HepG2 (cell line): Measurements from ENCODE around the gene SAMD8. TPM values are rescaled to one million over a fixed set of nuclear protein-coding genes. Genes with fewer than 3 reads are reported as not detected.

Experiments
- ATAC-seq: fragments of 200-7000 bp; cut with Tn5 transposase; 3 replicates; pipeline ENCODE4 v1.9.1; 2020; ENCODE audit warnings: mild to moderate bottlenecking, moderate library complexity
- BruUV-seq: library from RNA; stranded (reverse); fragments of 400-500 nt; replicated peaks from 2 replicates; lab custom pipeline; 2021; lab: Mats Ljungman, UMichigan
- CTCF ChIA-PET: fragments of 300-600 bp; formaldehyde crosslinking; extraction: SDS; loops from one replicate; lab custom pipeline; 2021; ENCODE audit warnings: low total read pairs, inconsistent platforms, low intra/inter-chr PET ratio; lab: Yijun Ruan, JAX
- POLR2A ChIA-PET: fragments of 350-600 bp; sonication (Branson Sonifier 250); formaldehyde crosslinking; loops from one replicate; lab custom pipeline; 2020; ENCODE audit warnings: antibody characterized with exemption, inconsistent platforms; lab: Yijun Ruan, JAX
- DNase-seq: peaks from one replicate; pipeline ENCODE4 v3.0.0-alpha.2; 2015; ENCODE audit warnings: low spot score
- FAIRE-seq: peaks from 3 replicates; lab custom pipeline; 2011; peaks lifted over from hg19 to GRCh38; lab: Jason Lieb, UNC
- H2AFZ ChIP-seq: one replicate; pipeline ENCODE4 v1.6.1; 2011; ENCODE audit warnings: low read length, inconsistent platforms
- H3K27ac ChIP-seq: fragments of 300-600 bp; 3 replicates; pipeline ENCODE4 v1.8.0; 2011; ENCODE audit warnings: mixed run types, mild to moderate bottlenecking, mixed read lengths, low read length, inconsistent platforms; ENCODE audit not compliant: insufficient read depth; ENCODE audit errors: extremely low read length
- H3K27me3 ChIP-seq, 2 experiments: fragments of 200-600 bp in 1 of 2; 2 replicates in 1 of 2; 3 replicates in 1 of 2; pipeline versions ENCODE4 v1.6.0 to v1.8.0; 2011; ENCODE audit warnings: low read length in 2 of 2, mild to moderate bottlenecking in 2 of 2, moderate library complexity in 2 of 2, inconsistent platforms in 1 of 2; ENCODE audit not compliant: insufficient read depth in 2 of 2, control insufficient read depth in 1 of 2
- H3K36me3 ChIP-seq, 2 experiments: fragments of 200-600 bp in 1 of 2; replicated peaks in 1 of 2; 2 replicates in 1 of 2; 3 replicates in 1 of 2; pipeline versions ENCODE4 v1.5.1 to v1.8.0; 2011; ENCODE audit warnings: low read length in 2 of 2, inconsistent platforms in 1 of 2; ENCODE audit not compliant: insufficient read depth in 2 of 2, control insufficient read depth in 1 of 2
- H3K4me1 ChIP-seq: 2 replicates; pipeline ENCODE4 v1.5.1; 2012; ENCODE audit warnings: low read length, inconsistent platforms; ENCODE audit not compliant: insufficient read depth
- H3K4me2 ChIP-seq: 2 replicates; pipeline ENCODE4 v1.6.0; 2011; ENCODE audit warnings: low read depth, low read length, inconsistent platforms
- H3K4me3 ChIP-seq, 3 experiments: fragments of 200-600 bp in 1 of 3; sonication (generic), shearing (Covaris generic) in 1 of 3; replicated peaks in 1 of 3; 2 replicates each; pipeline ENCODE4 v1.5.1; 2011 to 2016; ENCODE audit warnings: low read length in 3 of 3, inconsistent platforms in 2 of 3, low read depth in 2 of 3, mild to moderate bottlenecking in 2 of 3, control low read depth in 1 of 3, mixed read lengths in 1 of 3; ENCODE audit not compliant: insufficient read depth in 1 of 3
- H3K79me2 ChIP-seq: one replicate; pipeline ENCODE4 v1.6.1; 2011; ENCODE audit warnings: low read length, inconsistent platforms; ENCODE audit not compliant: insufficient read depth
- H3K9ac ChIP-seq: 2 replicates; pipeline ENCODE4 v1.6.0; 2011; ENCODE audit warnings: mild to moderate bottlenecking, low read depth, low read length, inconsistent platforms; ENCODE audit not compliant: insufficient read depth
- H3K9me3 ChIP-seq: 2 replicates; pipeline ENCODE4 v1.5.1; 2012; ENCODE audit warnings: mild to moderate bottlenecking, low read length
- H4K20me1 ChIP-seq: 2 replicates; pipeline ENCODE4 v1.6.0; 2011; ENCODE audit warnings: inconsistent platforms, mild to moderate bottlenecking, low read length, moderate library complexity; ENCODE audit not compliant: insufficient read depth
- ATM ChIP-seq: fragments of 450-650 bp; IDR thresholded peaks from 2 replicates; pipeline ENCODE4 v1.7.1; 2017; ENCODE audit warnings: mild to moderate bottlenecking, borderline replicate concordance
- CENPBD1 ChIP-seq: sonication (generic); formaldehyde crosslinking; IDR thresholded peaks from 2 replicates; pipeline ENCODE4 v1.8.0; 2022; ENCODE audit warnings: missing genetic modification reagents, low read depth, mild to moderate bottlenecking, borderline replicate concordance
- NR1H2 ChIP-seq: sonication (generic); formaldehyde crosslinking; IDR thresholded peaks from 2 replicates; pipeline ENCODE4 v1.8.1; 2022; ENCODE audit warnings: low read depth, missing genetic modification reagents, borderline replicate concordance
- ONECUT2 ChIP-seq: sonication (generic); formaldehyde crosslinking; IDR thresholded peaks from 2 replicates; pipeline ENCODE4 v1.4.0; 2020; ENCODE audit warnings: missing genetic modification reagents
- RBFOX2 ChIP-seq: fragments of 200-400 bp; formaldehyde crosslinking; IDR thresholded peaks from 2 replicates; pipeline ENCODE4 v1.6.1; 2017; ENCODE audit warnings: low read depth, mild to moderate bottlenecking, low read length
- SNAPC5 ChIP-seq: sonication (generic); formaldehyde crosslinking; IDR thresholded peaks from 2 replicates; pipeline ENCODE4 v1.8.1; 2023; ENCODE audit warnings: mild to moderate bottlenecking, missing genetic modification reagents, borderline replicate concordance
- TAF1 ChIP-seq: sonication (generic); formaldehyde crosslinking; IDR thresholded peaks from 2 replicates; pipeline ENCODE4 v1.4.0; 2020; ENCODE audit warnings: missing genetic modification reagents
- ZKSCAN1 ChIP-seq: fragments of 150-350 bp; IDR thresholded peaks from 2 replicates; pipeline ENCODE4 v1.6.1; 2014; ENCODE audit warnings: low read length
- ZNF180 ChIP-seq: sonication (generic); formaldehyde crosslinking; IDR thresholded peaks from 2 replicates; pipeline ENCODE4 v1.4.0; 2020; ENCODE audit warnings: low read depth, missing genetic modification reagents, borderline replicate concordance
- ZNF318 ChIP-seq: sonication (generic); formaldehyde crosslinking; IDR thresholded peaks from 2 replicates; pipeline ENCODE4 v1.4.0; 2020; ENCODE audit warnings: mild to moderate bottlenecking, missing genetic modification reagents
- WGBS: methylation state at CpG from one replicate; pipeline ENCODE4 v1.1.6; 2017; ENCODE audit warnings: low lambda C conversion rate; 5-methylcytosine and 5-hydroxymethylcytosine counted together
- in situ Hi-C: cut with HindIII; loops from 2 replicates; pipeline ENCODE4 v1.10.0; 2017; ENCODE audit warnings: low pct_unique_long_range_greater_than_20kb; ENCODE audit not compliant: extremely low pct_ligation_motif_present
- intact Hi-C: fragments of 100-400 bp; cut with micrococcal nuclease; formaldehyde crosslinking; loops from one replicate; pipeline ENCODE4 v1.10.0; 2022; ENCODE audit not compliant: unreplicated experiment
- polyA plus RNA-seq, 8 experiments: library from polyadenylated mRNA; depleted of rRNA in 3 of 8; stranded (reverse) in 7 of 8; unstranded in 1 of 8; fragments of >200 nt; fragmentation: Illumina TruSeq in 4 of 8; extraction: Trizol in 4 of 8; gene quantifications; 2 replicates each; pipeline versions ENCODE4 v1.2.1 to v1.2.3, GENCODE V29; 2011 to 2016; ENCODE audit warnings: low read depth in 4 of 8, missing spikeins in 1 of 8, mixed read lengths in 1 of 8; ENCODE audit not compliant: insufficient read depth in 1 of 8
- total RNA-seq, 5 experiments: library from RNA; depleted of rRNA; stranded (reverse); fragments of >200 nt; fragmentation: Illumina TruSeq; extraction: Trizol; gene quantifications; 2 replicates each; pipeline ENCODE4 v1.2.3, GENCODE V29; 2016; ENCODE audit warnings: low read depth in 1 of 5

The SAMD8 gene
- total and polyA plus RNA-seq, 2 of the 13 experiments (the other 11 are each of a cell fraction or from before 2014, with no cell fraction given) = 10.4 to 13.2 TPM

- FAIRE-seq (no peak), DNase-seq (no peak), ATAC-seq (no peak)
- Histone ChIP-seq H4K20me1 (no peaks in the 10 kb centered on the region), H3K9ac (no peak overlapping the region), H3K9me3 (no peaks in the 10 kb centered on the region), H3K27me3 (no peaks in the 10 kb centered on the region), H3K27ac (no peak overlapping the region), H3K4me1 (no peaks in the 10 kb centered on the region), H3K36me3 (peaks cover 3 to 25% of the 10 kb centered on the region in 2 experiments; a peak in 4 of 5 replicates), H3K4me3 (no peak overlapping the region), H2AFZ (no peak overlapping the region), H3K79me2 (no peaks in the 10 kb centered on the region), H3K4me2 (no peak overlapping the region)
- intact Hi-C loops = no loop called here
- TF ChIP-seq ONECUT2 (CRISPR knock-in tag) = no peak
- TF ChIP-seq RBFOX2 = no peak
- TF ChIP-seq TAF1 (CRISPR knock-in tag) = no peak
- no peak for TF ChIP-seq ATM
- WGBS = 92% methylated on average over 6 of the region's 6 CpGs
- no TSS peak for BruUV-seq
- ChIA-PET CTCF (no interaction called here), POLR2A (interaction anchor here (1.1 kb wide), 1 partner anchor 12 kb away, joined by 3 read pairs; no protein-coding TSS in a partner anchor)
- in situ Hi-C loops = no loop called here
These were observed 64.6 kb downstream of the SAMD8 start for GRCh38 chr10:75176046-75176445.

- Histone ChIP-seq H3K4me1 (no peaks in the 10 kb centered on the region), H4K20me1 (no peaks in the 10 kb centered on the region), H3K27me3 (no peaks in the 10 kb centered on the region), H3K27ac (no peak overlapping the region), H3K9ac (no peak overlapping the region), H2AFZ (no peak overlapping the region), H3K36me3 (peaks cover 3 to 25% of the 10 kb centered on the region in 2 experiments; a peak in 4 of 5 replicates), H3K79me2 (no peaks in the 10 kb centered on the region), H3K9me3 (no peaks in the 10 kb centered on the region), H3K4me3 (no peak overlapping the region), H3K4me2 (no peak overlapping the region)
- WGBS = 97% methylated on average over 1 of the region's 1 CpG
- POLR2A ChIA-PET = interaction anchor here (1.1 kb wide), 1 partner anchor 11 kb away, joined by 3 read pairs; no protein-coding TSS in a partner anchor
- intact Hi-C loops = no loop called here
- in situ Hi-C loops = no loop called here
- no TSS peak for BruUV-seq
- ATAC-seq (no peak), FAIRE-seq (no peak), DNase-seq (no peak)
- CTCF ChIA-PET = interaction anchor here (0.7 kb wide), 1 partner anchor 11 kb away, joined by 3 read pairs; no protein-coding TSS in a partner anchor
- TF ChIP-seq ZNF180 (CRISPR knock-in tag) (no peak), NR1H2 (CRISPR knock-in tag) (no peak), ZKSCAN1 (no peak), SNAPC5 (no peak), CENPBD1 (CRISPR knock-in tag) (no peak), ZNF318 (CRISPR knock-in tag) (no peak)
These were observed 65.3 kb downstream of the SAMD8 start for GRCh38 chr10:75176736-75177135.
